Renal cortex interstitium (tissue), 15 donors: ENCODE data around the gene CNTN6. TPM values are rescaled to one million over a fixed set of nuclear protein-coding genes. Genes with fewer than 3 reads are reported as not detected.

Experiments
- DNase-seq, 11 donors: peaks; one replicate each; pipeline ENCODE4 v3.0.0-alpha.2; 2013; ENCODE audit warnings: low read depth in 9 of 11, low spot score in 4 of 11; ENCODE audit errors: extremely low read depth in 1 of 11
- long read RNA-seq, 16 experiments: transcript quantifications; one replicate each; lab custom pipeline, GENCODE V29; 2026
- polyA plus RNA-seq, 3 donors: library from polyadenylated mRNA; unstranded; fragments of 120-200 nt; gene quantifications; one replicate each; pipeline ENCODE4 v1.2.1, GENCODE V29; 2013; ENCODE audit not compliant: insufficient read length in 3 of 3

The CNTN6 gene
- polyA plus RNA-seq, result 1 to 10 TPM; 3.5 to 3.8 (median 3.7) TPM
- long read RNA-seq, donor 1, result 0 reads
- long read RNA-seq, donor 2, result 0 reads
- long read RNA-seq, donor 3, result 0 reads
- long read RNA-seq, donor 4, result 0 reads
- long read RNA-seq, donor 5, result 0 reads
- long read RNA-seq, donor 6, full-length matches to known transcripts, result 1 of 1 reads
- long read RNA-seq, donor 6, partial matches to known transcripts, result 0 of 1 reads
- long read RNA-seq, donor 6, other reads (novel, unspliced or antisense), result 0 of 1 reads
- long read RNA-seq, donor 7, result 0 reads
- long read RNA-seq, donor 8, partial matches to known transcripts, result 0 of 1 reads
- long read RNA-seq, donor 8, other reads (novel, unspliced or antisense), result 0 of 1 reads
- long read RNA-seq, donor 9, result 0 reads
- long read RNA-seq, donor 10, result 0 reads
- long read RNA-seq, donor 11, full-length matches to known transcripts, result 2 of 2 reads
- long read RNA-seq, donor 11, partial matches to known transcripts, result 0 of 2 reads
- long read RNA-seq, donor 11, other reads (novel, unspliced or antisense), result 0 of 2 reads
- long read RNA-seq, donor 12, result 0 reads
- long read RNA-seq, donor 13, result 0 reads
- long read RNA-seq, donor 14, result 0 reads
- long read RNA-seq, donor 15, result 0 reads
- long read RNA-seq, donor 16, partial matches to known transcripts, result 5 of 5 reads
- long read RNA-seq, donor 16, other reads (novel, unspliced or antisense), result 0 of 5 reads

DNA sequence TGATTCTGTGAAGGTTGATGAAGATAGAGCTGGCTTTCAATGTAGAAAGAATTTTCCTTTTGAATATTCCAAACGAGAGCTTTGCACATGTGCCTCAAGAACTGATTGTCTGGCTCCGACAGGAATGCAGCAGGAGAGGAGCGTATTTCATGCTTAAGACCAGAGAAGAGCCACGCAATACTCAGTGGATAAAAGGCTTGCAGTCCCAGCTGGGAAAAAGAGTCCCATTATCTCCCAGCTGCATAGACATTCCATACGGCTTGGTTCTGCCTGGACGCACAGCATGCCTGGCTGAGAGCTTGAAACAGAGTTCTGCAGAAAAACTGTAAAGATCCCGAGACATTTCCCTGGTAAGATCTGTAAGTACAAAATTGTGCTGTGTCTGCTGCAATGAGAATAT is at the start of gene CNTN6:
Gene CNTN6, plus strand, starts transcription at position 254 of the 400 bp plus-strand sequence. CDS start 54,985 bp downstream, outside the sequence.
- DNase-seq, result peak in 3 of 11 donors; percentile 10 to 31 (median 18)

DNA sequence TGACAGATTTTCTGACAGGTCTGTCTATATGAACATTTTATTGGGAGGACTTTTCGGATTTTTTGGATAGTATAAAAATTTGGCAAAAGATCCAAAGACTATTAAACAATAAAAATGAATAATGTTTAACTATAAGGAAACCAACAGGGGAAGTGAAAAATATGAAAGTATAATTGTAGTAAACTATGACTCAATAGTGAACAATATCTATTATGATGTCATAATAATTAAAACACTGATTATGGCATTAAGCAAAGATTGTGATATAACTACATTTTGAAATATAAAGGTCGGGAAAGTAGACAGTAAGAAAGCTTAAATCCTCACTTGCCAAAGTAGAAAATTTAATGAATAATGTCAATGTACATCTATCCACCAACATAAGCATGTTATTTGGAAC is 44.3 kb upstream of the CNTN6 start:
- DNase-seq, result no peak

DNA sequence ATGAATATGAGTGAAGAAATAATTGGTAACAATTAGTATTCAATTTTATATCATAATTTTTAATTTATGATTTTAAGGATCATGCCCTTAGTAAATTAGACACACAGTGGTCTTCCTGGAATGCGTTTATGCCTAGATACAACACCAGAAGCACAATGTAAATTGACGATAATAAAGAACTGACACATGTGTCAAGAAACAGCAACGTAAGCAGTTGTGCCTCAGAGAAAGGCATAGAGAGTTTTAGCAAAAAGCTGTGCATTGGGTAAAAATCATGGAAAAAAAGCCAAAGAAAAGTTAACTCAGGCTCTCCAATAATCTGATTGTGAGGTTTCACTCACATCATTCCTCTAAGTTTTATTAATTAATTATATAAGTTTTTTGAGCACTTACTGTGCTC is 37.0 kb upstream of the CNTN6 start:
- no peak for DNase-seq

DNA sequence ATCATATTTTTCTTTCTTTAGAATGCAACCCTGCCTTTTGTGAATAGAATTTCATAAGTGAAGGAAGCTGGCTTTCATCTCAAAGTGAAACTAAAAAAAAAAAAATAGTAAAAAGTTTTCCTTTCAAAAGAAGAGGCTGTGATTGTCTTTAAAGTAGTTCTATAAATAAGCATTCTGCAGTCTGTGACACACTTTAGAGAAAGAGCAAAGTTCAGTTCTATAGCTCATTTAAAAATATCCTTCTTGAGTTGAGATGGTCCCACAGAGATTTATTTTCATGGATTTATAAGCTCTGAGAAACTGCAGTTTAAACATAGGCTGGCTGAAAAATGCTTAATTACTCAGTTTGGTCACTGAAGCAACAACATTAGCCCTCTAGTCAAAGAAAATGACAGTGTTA is 36.1 kb upstream of the CNTN6 start:
- DNase-seq, result no peak

DNA sequence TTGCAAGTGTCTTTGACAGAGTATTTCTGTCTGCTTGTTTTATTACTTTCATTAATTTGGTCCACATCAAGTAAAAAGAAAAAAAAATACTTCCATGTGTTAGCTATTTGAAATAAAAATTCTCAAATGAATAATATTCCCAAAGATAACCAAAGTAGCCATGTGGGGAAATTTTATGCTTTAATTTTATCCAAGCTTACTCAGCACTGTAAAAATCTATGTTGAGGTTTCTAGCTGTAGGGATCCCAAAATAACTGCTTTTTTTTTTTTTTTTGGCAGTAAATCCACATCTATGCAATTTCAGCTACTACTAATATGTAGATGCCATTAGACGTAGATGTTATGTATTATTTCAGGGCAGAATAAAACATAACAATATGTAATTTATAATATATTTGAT is 35.4 kb upstream of the CNTN6 start:
- no peak for DNase-seq

DNA sequence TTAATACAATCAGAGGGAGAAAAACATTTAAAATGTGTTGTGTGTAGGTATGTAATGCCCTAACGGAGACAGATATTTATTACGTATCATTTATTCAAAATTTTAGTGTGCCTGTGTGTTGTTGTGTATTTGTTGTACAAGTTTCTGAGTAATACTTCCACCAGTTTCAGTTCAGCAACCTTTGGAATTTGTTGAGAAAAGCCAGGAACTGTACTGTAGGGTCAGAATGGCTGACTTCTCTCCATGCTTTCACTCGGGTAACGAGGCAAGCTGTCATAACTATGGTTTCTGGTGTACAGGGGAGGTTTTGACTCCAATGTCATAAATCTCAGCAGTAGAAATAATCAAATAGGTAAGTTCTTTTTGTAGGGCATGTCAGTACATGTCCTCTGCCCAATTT is 23.8 kb upstream of the CNTN6 start:
- DNase-seq, result no peak

DNA sequence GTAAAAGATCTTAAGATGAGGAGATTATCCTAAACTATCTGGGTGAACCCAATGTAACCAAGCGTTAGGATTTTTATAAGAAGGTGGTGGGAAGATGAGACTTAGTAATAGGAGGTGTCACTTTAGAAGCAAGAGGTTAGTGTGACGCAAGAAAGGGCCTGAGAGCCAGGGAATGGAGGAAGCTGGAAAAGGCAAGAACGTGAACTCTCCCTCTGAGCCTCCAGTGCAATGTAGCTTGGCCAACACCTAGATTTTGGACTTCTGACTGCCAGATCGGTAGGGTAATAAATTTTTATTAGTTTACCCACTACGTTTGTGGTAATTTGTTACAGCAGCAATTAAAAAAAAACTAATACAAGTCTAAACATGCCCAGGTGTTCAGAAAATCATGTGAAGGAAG is 20.8 kb upstream of the CNTN6 start:
- DNase-seq, result no peak

DNA sequence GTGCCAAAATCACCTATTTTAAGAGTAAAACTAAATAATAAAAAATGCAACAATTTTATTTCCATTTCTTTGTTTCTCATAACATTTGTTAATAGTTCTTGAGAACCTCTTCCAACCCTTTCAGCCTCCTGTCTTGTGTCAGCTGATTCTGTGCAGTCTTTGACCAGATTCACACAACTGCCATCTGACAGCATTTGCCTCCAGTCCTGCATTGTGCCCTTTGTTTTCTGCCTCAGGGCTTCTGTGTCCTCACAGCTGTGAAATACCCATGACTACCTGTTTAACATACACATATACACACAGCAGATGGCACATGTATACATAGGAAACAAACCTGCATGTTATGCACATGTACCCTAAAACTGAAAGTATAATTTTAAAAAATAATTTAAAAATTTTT is 13.2 kb upstream of the CNTN6 start:
- DNase-seq, result no peak

DNA sequence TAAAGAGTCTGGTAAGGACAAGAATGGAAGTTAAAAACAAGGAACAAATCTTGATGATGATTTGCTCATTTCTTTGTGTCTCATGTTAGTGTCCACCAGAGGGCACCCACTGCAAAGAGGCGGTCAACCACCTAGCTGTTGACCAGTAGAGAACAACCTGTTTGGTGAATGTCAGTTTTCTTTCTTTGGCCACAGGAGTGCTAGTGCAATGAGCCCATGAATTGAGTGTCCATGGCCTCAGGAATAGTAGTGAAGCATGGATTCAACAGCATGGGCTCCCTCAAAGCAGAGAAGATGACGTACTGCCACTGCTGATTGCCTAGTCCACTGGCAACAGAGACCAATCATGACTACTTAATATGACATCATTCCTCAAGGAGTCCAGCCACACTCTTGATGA is 10.7 kb upstream of the CNTN6 start:
- peak in 6 of 11 donors; percentile 33 to 59 (median 44) for DNase-seq

DNA sequence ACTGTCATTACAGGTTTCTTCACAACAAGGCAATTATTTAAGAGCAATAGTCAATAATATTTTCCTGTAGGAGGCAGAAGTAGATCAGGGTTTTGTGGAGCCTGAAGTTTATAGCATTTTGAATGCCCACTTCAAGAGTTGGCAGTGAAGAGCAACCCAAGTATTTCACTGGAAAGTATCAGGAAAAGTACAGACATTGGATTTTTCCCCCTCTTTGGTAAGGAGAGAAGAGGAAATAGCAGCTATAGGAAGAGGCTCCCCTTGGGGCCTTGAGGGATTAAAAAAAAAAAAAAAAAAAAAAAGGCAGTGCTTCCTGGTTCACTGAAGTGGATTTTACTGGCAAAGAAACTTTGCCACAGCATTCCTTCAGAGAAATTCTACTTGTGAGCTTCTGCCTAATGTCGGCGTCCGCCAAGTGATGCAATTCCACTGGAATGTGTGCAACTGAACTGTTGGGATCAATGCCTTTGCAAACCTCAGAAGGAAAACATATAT is 5.7 kb upstream of the CNTN6 start:
- DNase-seq, result peak in 4 of 11 donors; percentile 9 to 46 (median 30)

DNA sequence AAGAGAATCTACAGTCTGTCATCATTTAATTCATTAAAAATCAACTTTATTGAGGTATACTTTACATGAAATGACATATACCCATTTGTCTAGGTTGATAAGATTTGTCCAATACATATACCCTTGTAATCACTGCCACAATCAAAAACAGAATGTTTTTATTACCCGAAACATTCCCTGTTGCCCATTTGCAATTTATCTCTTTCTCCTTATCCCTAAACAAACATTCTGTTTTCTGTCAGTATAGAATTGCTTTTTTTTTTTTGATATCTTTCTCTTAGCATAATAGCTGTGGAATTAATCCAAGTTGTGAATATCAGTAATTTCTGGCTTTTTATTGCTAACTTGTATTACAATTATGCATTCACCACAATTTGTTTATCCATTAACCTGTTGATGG is 4.3 kb upstream of the CNTN6 start:
- DNase-seq, result no peak

DNA sequence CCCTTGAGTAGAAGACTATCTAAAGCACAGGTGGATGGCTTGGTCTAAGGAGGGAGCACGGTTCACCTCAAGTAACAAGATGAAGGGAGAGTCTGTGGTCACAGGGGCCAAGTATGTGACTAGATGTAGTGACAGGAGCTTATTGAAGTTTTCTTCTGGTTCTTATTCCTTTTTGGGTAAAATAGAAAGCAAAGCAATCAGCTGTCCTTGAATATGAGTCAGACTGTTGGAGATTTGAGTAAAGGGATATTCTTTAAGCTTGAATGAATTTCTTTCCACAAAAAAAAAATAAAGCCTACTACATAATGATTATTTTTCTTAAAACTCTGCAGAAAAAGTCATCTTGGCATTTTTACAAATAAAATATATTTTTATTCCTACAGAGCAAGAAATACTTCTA is 1.5 kb upstream of the CNTN6 start:
- no peak for DNase-seq

DNA sequence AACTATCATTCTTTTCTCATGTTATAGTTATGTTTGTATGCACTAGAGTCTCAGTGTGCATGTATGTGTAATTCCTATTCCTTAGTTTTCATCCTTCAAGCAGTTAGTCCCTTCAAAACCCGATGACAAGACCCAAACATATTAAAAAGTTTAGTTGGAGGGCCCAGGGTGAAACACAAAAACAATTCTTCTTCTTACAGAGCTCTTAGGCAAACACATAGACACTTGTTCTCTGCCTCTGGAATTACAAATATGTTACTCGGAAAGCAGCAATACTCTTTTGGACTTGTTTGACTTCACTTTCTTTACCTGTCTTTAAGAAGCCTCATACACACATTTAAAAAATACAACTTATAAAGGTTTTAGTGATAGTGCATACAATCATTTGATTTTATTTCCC is 763 bp upstream of the CNTN6 start:
- no peak for DNase-seq

DNA sequence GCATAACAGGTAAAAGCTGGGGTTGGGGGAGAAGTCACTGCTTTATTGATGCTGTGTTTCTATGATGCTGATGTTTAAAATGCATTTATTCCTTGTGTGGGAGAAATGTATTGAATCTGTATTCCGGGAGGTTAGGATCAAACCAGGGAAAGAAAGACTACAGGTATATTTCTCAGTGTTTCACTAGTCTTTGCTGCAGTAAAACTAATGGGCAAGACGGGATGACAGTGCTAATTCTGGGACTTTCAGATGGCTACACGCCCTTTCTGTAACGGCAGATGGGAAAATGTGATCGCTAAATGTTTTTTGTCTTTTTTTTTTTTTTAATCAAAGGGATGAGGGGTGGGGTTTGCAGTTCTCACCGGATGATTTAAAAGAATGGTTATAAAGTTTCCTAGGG is 393 bp downstream of the CNTN6 start:
- DNase-seq, result no peak

DNA sequence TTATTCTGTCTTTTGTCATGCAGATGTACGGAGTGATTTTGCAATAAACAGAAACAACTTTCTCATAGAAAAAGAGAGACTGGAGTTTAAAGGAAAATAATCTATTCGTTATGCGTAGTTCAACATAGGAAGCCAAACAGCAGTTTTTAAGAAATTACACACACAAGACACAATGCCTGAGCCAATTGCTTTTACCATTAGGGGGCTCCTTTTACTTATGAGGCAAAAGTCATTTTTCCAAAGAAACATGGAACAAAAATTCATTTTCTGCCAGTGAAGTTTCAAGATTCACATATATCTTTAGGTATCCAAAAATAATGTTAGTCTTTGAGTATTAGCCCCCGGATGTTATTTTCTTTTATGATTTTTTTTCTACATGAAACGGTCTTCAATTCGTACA is 10.7 kb downstream of the CNTN6 start:
- DNase-seq, result no peak

DNA sequence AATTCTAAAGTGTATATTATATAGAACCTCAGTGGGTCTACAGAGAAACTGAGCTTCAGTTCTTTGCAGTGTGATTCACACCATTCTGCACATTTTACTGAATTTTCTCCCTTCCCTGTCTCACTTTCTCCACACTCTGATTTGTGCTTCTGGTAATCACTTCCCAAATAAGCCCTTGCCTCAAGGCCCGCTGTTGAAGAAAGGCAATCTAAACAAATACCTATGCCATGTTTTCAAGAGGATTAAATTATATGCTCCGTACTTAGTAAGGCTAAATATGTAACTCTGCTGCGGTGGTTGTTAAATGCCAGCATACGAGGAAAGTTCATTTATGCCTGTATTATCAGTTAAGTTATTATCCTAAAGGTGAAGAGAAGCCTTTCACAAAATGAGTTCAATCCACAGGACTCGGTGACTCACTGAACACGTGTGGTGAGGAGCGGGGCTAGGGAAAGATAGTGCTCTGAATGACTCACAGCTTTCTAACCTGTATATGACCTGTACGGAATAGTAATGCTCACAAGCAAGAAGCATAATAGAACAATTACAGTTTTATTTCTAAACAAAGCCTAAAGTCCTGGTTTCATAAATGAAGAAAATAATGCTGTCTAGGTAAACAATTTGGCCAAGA is 25.1 kb downstream of the CNTN6 start:
- no peak for DNase-seq

DNA sequence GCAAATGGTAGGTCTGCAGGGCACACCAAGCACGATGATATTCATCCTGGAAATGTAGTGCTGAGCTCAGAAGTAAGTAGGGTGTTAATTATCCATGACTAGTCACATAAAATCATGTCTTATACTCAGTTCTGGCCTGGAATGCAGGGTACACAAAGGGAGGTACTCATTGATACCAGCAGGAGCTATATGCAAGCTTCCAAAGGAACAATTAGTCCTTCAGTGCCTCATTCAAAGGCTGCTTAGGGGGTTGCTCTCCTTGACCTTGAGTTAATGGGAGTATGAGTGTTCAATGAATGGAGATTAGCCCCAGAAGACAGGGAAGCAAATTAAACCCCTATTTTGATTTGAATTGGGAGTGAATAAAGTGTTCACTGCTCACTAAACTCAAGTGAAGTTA is 38.3 kb downstream of the CNTN6 start:
- no peak for DNase-seq

DNA sequence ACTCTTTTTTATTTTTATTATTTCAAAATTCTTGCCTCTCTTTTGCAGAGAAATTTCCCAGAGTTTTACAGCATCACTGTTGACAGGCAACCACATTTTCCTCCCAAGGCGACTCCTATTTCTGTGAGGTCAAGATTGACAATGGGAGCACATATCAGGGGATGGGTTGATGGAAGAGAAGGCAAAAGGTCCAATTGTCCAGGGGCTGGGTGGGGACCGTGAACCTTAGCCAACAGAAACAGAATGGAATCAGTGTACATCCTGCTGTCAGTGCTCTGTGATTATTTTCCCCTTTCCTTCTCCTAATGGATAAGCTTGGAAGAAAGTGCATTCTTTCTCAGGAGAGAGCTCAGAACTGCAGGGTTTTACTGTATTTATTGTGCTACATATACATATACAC is 42.4 kb downstream of the CNTN6 start:
- DNase-seq, result no peak

DNA sequence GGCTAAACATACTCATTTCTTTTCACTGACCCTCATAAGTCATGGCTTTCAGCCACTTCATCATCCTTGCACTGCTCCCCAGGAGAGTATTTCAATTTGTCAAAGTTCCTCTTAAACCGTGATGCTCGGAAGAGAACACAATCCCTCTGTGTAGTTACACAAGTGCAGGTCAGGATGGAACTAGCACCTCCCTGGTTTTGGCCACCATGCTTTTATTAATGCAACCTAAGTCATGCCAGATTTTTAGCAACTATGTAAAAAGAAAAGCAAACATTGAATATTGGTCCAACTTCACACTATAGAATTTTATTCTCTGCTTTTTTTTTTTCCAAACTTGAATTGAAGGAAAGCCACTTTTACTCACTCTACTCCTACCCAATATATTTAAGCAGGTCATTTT is 45.2 kb downstream of the CNTN6 start:
- no peak for DNase-seq

DNA sequence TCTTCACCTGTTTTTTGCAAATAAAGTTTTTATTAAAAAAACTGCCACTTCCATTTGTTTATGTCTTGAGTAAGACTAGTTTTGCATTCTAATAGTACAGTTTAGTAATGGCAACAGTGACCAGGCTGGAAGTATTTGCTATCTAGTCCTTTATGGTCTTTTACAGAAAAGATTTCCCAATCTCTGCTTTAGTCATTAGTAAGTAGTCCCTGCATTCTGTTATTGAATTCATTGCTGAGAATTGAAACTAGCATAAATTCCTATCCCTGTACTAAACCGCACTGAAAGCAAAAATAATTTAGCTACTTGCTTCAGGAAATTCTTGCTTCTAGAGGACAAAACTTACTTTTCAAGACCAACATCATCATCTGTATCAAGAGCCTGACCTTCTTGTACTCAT is 46.2 kb downstream of the CNTN6 start:
- DNase-seq, result no peak
